GM19452 (cell line): ENCODE data around the gene RSPO4.
"Not testable (repeated sequence)": the region's sequence is repeated elsewhere in the genome, so short reads cannot be mapped to it uniquely, and the experiment has no call there.

Source experiments
- ATAC-seq: cut with Tn5 transposase; IDR thresholded peaks from one replicate; pipeline ENCODE4 v1.9.1; 2021; ENCODE audit not compliant: unreplicated experiment

The RSPO4 gene

DNA sequence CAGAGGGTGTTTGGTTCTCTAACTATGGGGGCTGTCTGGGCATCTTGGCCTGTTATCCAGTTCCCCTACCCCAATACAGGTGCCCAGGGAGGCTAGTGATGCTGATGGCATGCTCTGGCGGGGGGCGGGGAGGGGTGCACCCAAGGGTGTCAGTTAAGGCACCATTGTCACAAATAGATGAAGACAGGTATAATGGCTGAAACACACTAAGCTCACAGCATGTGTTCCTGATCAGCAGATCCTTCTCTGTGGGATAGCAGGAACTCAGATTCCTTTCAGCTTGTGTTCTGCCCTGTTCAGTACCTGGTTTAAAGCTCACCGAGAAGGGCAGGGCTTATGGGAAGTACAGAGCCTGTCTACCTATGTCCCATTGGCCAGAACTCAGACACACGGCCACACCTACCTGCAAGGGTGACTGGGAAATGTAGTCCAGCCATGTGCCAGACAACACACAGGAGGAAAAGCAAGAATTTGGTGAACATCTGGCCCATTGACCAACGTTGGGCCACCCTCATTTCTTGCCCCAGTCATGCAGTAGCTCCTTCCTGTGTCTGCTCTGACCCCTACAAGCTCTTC lies 3.4 kb upstream of the RSPO4 start:
- no peak for ATAC-seq

GRCh38 chr20:1003920-1004697 lies 2.0 kb upstream of the RSPO4 start:
- ATAC-seq, result no peak

DNA sequence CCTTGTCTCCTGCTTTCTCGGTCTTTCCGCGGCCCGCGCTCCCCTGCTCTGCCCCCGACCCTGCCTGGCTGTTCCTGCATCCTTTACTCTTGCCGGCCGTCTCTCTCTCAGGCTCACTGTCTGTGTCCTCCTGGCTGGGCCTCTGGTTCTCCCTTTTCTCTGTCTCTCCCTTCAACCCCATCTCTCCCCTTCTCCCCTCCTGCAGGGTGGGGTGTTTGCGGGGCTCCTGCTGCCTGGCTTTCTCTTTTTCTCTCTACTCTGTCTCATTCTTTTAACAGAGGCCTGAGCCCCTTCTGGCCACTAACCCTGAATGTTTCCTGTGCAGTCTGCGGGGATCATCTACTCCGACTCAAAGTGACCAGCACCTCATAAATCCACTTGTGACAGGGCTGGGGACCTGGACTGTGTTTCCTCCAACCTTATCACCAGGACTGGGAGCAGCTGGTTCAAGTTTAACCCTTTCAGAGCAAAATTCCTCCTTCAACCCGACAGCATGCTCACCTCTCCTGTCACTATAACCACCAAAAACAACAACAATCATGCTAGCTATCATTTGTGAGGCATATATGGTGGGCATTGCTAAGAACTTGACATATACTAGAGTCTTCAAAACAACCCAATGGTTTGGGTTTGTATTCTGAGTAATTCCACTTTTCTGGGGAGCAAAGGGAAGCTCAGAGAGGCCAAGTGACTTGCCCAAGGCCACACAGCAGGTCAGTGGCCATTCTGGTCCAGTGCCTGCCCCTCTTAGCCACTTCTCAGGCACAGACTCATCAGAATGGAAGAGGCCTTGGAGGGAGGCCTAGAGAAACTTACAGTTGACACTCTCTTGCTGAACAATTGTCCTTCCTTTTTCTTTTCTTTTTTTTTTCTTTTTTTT lies 811 bp upstream of the RSPO4 start:
- no peak for ATAC-seq

DNA sequence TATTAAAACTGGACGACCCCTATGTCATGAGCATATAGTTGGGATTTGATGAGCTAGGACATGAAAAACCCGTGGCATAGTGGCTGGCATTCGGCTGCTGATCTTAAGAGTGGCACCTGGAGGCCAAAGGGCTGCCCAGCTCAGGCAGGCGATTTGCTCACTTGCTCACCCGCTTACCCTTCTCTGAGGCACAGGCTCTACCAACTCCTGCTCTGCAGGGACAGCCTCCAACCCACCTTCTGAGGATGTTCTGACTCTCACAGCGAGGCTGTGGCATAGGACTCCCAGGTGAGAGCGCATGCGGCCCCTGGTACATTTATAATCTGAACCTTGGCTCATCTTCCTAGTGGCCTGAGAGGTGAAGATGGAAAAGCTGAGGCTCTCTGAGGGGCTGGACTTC lies 995 bp downstream of the RSPO4 start:
- ATAC-seq, result no peak

DNA sequence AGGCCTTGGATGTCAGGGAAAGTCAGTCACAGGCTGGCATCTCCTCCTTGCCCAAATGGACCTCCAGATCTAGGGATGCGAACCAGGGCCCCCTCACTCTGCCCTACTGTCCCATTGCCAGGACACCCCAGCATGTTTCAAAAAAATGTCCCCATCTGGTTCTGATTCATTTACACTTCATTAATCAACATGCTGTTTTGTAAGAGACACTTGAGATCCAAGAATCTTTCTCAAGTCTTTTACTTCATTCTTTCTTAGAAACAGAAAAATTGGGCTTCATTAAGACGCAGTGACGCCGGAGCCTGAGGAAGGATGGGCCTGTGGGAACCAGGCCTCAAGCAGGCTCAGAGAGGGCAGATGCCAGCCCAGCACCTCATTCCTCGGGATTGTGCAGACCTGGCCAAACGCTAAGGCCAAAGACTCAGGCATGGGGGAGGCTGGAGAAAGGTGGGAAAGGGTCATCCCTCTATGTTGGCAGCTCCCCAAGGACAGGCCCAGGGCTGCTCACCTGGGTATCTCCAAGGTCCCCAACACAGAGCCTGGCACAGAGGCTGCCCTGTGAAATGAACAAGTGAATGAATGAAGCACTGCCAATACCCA lies 3.8 kb downstream of the RSPO4 start:
- ATAC-seq, result no peak

- no peak for ATAC-seq
Observed at GRCh38 chr20:997486-997885, 4.6 kb downstream of the RSPO4 start.

DNA sequence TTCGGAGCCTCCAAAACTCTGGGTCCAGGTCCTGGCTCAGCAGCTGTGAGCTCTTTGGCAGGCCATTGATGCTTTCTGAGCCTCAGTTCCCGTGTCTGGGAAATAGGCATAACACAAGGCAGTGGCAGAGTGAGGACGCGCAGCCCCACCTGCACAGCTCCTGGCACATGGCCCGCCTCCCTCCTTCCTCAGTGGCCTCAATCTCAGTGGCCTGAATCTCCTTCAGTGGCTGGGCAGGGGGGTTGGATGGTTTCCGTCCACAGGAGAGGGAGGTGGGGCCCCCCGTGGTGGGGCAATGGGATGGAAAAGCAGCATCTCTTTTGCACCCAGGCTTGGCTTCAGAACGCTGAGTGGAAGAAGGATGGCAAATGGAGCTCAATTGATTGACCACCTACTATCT lies 5.1 kb downstream of the RSPO4 start:
- no peak for ATAC-seq

- no peak for ATAC-seq
Observed at GRCh38 chr20:995170-995569, 6.9 kb downstream of the RSPO4 start.

DNA sequence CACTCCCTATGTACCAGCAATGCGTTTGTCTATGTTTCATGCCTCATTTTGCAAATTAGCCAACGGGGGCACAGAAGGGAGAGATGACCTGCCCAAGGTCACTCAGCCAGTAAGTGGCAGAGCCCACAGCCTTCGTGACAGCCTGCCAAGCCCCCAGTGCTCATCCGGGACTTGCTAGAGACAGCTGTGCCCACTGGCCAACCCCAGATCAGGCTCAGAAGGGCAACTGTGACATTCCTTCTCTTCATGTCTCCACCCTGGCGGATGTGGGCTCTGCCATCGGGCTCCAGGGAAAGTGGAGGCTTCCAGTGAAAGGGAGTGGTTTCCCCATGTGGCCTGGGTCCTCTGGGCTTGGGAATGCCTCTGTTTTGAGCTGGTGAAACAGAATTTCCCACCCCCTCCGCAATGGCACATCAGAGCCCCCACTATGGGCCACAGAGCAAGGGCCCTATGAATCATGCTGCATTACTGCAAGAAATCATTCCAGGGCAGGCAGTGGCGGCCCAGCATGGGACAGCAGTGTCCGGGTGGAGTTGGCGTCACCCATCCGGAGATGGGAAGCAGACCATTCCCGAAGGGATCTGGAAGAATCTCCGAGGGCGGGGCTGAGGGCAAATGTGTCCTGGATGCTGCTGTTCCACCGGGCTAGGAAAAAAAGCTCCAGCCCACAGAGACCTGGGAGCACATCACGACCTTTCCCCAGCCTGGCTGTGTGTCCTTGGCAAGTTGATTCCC lies 9.1 kb downstream of the RSPO4 start:
- ATAC-seq, result no peak

GRCh38 chr20:991850-992249 lies 10.3 kb downstream of the RSPO4 start:
- no peak for ATAC-seq

- ATAC-seq, result no peak
Observed at GRCh38 chr20:990293-990959, 11.7 kb downstream of the RSPO4 start.

DNA sequence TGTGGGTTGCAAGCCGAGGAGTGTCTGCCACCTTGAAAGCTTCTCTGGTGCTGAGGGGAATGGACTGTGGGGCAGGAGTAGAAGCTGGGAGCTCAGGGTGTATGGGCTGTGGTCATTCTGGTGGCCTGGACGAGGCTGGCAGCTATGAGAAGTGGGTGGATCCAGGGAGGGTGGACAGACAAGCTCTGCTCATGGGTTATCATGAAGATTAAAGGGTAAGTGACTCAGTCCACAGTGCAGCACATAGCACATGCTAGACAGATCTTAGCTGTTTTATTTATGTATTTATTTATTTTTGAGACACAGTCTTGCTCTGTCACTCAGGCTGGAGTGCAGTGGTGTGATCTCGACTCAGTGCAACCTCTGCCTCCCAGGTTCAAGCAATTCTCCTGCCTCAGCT lies 13.8 kb downstream of the RSPO4 start:
- ATAC-seq, result no peak

GRCh38 chr20:987677-988076 lies 14.4 kb downstream of the RSPO4 start:
- no peak for ATAC-seq

DNA sequence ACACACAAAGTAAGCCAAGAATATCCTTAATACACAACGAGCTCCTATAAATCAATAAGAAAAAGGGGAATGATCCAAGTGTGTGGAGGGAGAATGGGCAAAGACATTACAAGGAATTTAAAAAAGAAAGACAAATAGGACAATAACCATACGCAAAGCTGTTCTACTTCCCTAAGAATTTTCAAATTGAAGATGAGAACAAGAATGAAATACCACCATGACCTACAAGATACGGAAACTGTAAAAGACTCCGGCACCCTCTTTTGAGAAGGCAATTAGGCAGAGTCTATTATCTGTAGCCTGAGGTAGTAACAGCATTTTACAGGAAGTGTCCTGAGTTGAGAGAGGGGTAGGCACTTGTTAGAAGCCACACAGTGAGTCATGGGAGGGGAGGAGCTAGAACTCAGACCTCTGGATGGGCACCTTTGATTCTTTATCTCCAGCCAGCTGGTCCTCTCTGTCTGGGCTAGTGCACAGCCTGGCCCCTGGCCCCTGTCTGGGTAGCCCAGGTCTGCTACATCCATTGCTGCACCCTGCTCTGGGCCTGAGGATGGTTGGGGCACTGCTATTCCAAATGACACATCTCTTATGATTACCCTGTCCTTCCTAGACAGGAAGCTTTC lies 15.3 kb downstream of the RSPO4 start:
- ATAC-seq, result no peak

- ATAC-seq, result not testable (repeated sequence)
Observed at GRCh38 chr20:984994-985393, 17.1 kb downstream of the RSPO4 start.

- ATAC-seq, result no peak
Observed at GRCh38 chr20:982754-983153, 19.4 kb downstream of the RSPO4 start.

- no peak for ATAC-seq
Observed at GRCh38 chr20:977021-977420, 25.1 kb downstream of the RSPO4 start.

- ATAC-seq, result no peak
Observed at GRCh38 chr20:976033-976432, 26.1 kb downstream of the RSPO4 start.

DNA sequence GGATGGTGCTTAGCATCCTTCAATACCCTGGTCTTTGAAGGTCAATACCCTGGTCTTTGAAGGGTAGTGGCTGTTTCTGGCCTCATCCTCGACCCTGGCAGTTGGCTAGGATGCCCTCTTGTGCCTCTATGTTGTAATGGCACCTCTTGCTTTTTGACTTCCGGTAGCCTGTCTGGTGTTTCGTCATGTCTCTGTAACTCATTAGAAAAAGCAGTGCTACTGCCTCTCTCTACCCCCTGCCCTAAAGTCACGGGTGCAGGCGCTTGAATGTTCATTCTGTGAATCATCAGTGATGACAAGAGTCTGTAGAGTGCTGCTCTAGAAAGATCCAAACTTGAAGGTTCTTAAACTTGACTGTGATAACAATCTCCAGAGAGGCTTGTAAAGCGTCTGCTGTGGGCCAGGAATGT lies 28.3 kb downstream of the RSPO4 start:
- ATAC-seq, result no peak

DNA sequence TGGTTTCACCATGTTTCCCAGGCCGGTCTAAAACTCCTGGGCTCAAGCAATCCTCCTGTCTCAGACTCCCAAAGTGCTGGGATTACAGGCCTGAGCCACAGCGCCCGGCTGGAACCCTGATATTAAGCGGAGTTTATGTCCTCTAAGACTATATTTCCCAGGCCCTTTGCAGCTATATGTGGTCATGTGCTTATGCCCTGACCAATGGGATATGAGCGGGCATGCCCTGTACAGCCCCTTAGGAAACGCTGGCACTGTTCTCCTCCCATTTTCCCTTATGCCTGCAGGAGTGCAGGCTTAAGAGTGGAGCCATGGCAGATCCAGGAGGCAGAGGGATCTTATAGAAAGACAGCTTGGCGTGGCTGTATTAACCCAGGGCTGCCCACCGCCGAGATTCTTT lies 29.9 kb downstream of the RSPO4 start:
- ATAC-seq, result no peak
